NCI-H446 treated with DMSO at 0.1 percent for 48 hours (cell line): ENCODE measurements around the gene NLRP10.

ENCODE experiments used
- DNase-seq: peaks from one replicate; lab custom pipeline; 2025; lab: John Stamatoyannopoulos, UW

The NLRP10 gene

DNA sequence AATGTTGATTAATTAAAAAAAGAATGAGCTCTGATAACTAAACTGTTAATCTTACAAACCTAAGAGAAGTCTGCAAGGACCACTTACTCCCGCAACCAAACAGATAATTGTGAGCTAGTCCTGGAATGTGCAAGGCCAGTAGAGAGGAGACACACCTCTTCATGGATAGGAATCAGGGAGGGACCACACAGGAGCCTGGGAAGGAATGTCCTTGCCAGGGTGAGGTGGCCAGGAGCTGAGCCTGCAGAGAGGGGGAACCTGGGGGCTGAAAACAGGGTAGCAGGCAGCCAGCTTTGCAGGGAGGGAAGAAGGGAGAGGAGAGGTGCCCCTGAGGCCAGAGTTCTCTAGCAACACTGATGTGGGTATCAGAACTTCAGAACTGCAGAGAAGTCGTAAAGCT, 9.4 kb upstream of the NLRP10 start:
- DNase-seq, result no peak

DNA sequence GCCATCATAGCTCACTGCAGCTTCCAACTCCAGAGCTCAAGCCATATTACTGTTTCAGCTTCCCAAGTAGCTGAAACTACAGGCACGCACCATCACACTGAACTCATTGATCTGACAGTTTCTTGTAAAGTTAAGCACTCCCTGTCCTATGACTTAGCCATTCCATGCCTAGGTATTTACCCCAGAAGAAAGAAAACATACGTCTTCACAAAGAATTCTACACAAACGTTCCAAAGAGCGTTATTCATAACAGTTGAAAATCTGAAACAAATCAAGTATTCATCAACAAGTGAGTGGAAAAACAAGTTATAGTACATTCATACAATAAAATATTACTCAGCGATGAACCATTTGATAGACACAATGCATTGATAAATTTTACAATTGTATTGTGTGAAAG, 7.8 kb upstream of the NLRP10 start:
- DNase-seq, result no peak

DNA sequence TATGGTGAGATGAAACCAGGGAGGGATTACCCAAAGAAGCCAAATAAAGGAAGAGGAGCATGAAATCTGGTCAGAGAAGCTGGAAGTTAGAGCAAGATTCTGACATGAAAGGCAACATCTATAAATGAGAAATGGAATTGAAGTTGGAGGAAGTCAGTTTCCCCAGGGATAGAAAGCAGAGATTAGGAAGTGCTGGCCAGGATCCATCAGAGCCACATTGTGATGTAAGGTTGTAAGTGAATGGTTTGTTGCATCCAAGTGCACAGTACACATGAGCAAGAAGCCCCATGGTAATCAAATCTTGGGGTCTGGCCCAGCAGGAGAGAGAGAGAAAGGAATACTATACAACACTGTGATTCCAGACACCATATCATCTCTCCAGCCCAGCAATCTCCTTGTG, 6.6 kb upstream of the NLRP10 start:
- no peak for DNase-seq

DNA sequence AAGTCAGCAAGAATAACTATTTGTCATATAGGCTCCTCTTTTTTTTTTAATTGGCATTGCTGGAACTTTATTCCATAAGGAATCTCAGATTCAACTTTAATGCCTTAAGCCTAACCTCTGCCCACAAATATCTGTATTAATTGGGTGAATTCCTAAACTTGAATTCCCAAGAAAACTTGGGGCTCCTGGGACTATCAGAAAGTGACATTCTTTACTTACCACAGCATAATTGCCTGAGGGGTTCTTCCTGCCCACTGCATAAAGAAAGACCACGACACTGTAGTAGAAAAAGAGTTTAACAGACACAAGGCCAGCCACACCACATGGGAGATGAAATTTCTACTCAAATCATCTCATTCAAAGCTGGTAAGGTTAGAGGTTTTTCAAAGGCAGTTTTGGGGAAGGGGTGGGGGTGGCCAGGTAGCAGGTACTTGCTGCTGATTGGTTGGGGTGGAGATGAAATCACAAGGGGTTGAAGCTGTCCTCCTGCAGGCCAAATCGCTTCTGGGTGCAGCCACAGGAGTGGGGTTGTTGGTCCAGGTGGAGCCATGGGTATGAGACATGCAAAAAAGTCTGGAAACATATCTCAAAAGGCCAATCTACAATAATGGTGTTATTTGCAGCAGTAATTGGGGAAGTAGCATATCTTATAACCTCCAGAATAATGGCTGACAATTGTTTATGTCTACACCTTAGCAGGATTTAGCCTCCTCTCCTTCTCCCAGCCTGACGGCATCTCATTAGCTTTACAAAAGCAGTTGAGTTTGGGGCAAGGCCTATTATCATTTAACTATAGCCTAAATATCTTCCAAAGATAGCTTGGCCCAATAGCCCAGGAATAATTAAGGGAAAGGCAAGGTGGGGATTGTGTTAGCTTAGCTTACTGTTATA, 4.8 kb upstream of the NLRP10 start:
- DNase-seq, result no peak

DNA sequence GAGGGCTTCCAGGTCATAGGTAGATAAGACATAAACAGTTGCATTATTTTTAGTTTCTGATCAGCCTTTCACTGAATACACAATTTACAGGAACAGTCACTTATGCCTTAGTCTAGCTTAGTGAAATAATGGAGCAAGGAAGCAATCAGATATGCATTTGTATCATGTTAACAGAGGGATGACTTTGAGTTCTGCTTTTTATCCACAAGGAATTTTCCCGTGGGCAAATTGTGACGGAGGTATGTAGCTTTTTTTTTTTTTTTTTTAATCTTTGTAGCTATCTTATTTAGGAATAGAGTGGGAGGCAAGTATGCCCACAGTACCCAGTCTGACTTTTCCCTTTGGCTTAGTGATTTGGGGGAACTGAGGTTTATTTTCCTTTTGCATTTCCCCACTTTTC, 3.4 kb upstream of the NLRP10 start:
- no peak for DNase-seq

DNA sequence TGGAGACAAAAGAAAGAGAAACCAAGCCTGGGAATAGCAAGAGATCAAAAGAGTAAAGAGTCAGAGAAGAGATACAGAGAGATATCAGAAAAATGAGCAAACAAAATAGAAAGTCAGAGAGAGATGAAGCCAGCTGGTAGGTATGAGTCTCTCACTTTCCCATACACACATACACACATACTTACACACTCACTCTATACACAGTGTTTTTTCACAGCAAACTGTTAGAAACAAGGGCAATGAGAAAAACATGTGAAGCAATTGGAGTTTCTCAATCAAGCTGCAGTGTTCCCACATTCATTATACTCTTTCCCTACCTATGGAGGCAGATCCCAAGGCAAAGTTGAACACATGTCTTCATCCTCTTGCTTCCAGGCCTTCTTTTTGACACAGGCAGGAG, 2.6 kb upstream of the NLRP10 start:
- DNase-seq, result no peak

DNA sequence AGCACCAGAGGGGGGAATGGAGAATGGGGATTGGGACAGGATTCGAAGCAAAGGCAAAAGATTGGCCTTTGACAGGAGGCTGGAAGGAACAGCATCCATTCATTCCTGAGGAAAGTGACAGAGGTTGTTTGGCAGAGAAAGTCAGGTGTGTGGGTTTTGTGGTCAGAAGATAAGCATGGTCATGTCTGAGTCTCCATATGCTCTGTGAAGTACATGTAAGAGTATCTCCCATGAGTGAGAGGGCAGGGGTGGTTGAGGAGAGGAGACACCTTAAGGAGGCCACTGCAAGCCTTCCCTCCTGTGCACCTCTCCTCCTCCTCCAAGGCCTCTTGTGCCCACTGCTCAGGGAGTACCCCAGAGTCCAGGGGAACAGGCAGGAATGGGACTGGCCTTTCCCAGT, 1.9 kb upstream of the NLRP10 start:
- no peak for DNase-seq

DNA sequence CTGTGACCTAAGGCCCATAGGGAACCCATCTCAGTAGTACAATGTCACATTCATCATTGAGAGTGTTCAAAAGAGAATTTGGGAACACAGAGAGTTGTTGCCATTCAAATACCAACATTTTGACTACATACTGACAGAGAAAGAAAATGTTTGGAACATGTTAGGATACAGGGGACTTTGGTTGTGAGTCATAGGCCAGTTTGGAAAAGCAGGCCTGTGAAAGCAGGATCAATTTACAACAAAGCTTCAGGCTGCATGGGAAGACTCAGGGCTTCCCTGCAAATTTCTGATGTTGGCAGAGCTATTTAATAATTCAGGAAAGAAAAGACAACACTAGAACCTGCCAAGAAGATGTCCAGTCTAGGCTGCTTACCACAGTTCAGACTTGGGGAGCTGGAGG, 374 bp downstream of the NLRP10 start:
- DNase-seq, result no peak

DNA sequence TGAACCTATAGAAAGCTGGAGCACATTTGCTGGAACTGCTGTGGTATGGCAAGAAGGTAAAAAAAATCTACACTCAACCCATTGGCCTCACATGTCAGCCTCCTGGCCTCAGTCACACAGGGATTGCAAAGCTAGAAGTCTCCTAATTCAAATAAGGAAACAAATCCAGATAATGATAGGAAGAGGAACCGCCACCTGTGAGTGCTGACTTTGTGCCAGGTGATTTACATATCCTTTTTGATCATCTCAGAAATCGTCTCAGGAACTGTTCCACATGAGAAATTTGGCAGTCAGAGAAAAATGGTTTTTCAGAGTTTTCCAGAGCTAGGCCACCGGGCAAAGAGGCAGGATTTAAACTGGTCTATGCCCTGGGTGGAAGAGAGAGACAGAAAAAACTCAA, 986 bp downstream of the NLRP10 start:
- no peak for DNase-seq

DNA sequence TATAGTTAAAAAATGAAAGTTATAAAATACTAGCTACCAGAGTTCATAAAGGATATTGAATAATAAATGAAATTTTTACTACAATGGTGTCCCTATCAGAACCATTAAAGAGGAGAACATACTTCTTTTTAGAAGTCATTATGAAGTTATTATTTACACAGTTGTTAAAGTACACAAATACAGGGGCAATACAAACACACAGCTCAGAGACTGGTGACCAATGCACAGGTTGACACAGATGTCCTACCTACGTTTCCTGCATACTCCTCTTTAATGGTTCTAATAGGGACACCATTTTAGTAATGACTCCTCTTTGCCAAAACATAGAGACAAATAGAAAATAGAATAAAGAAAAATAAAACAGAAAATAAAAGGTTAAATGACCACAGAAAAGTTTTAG, 10.1 kb downstream of the NLRP10 start:
- no peak for DNase-seq

DNA sequence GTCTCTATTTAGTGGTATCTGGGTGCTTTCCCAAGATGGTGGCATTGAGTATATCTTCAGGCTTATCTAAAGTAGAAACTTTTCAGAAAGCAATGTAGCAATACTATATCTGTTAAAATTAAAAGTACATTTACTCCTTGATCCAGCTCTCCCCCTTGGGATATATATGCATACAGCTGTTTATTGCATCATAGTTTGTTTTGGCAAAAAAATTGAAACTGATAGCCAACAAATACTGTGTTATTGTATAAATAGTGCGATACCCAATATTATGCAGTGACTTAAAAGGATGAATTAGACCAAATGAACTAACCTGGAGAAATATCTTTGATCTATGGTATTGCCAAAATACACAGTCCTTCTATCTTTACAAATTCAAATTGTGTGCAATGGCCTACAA, 15.3 kb downstream of the NLRP10 start:
- DNase-seq, result no peak

DNA sequence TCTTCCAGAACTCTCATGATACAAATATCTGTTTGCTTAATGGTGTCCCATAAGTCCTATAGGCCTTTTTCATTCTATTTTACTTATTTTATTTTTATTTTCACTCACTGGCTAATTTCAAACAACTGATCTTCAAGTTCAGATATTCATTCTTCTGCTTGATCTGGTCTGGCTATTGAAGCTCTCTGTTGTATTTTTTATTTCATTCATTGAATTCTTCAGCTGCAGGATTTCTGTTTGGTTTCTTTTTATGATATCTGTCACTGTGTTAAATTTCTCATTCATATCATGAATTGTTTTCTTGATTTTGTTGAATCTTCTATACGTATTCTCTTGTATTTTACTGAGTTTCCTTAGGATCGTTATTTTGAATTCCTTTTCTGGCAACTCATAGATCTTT, 21.1 kb downstream of the NLRP10 start:
- DNase-seq, result no peak

DNA sequence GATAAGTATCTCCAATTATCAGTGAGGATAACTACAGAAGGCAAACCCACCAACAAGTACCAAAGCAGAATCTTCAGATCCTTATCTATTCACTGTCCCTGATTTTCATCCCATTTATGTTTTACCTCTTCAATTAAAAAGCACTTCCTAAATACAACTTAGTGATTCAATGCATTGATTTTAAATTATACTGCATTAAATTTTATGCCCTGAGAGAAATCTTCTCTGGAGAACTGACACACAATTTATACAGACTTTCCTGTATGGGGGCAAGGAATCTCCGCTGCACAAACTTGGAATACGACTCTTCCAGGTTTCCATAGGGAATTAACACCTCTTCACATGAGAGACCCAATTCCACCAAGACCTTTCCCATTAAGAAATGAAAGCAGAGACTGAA, 23.6 kb downstream of the NLRP10 start, which contains the start of gene OR10A3:
TSS of gene OR10A3 (minus strand) at position 101 of the 400 bp plus-strand sequence. CDS start 2,188 bp downstream, outside the sequence.
- no peak for DNase-seq

DNA sequence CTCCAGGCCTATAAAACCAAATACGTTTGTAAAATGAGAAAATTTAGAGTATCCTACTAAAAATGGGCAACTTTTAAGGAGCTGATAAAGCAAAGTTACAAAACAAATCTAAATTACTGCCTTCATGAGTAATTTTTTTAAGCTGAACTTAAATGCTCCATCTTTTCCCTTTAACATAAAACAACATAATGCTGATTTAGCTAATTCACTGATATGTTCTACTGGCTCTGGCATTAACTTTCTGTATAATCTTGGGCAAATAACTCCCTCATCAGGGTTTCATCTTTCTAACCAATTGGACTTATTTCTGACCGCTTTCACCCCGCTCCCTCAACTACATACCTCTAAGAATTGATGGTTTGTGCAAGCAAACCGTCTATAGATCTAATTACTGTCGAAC, 24.1 kb downstream of the NLRP10 start:
- no peak for DNase-seq

DNA sequence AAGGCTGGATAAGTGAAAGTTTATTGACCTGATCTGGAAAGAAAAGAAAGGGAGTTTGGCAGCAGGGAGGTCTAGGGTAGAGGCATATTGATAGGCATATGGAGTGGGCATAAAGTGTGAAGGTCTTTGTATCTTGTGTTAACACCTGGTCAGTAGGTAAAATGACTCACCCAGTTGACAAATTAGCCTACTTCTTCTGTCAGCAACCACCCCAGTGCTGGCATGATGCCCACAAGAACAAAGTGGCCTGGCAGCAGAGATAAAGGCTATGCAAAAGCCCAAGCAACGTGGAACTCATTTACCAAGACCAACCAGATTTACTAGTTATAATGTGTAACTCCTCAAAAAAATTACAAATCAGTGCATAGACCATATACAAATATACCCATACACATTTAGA, 28.6 kb downstream of the NLRP10 start:
- DNase-seq, result no peak

DNA sequence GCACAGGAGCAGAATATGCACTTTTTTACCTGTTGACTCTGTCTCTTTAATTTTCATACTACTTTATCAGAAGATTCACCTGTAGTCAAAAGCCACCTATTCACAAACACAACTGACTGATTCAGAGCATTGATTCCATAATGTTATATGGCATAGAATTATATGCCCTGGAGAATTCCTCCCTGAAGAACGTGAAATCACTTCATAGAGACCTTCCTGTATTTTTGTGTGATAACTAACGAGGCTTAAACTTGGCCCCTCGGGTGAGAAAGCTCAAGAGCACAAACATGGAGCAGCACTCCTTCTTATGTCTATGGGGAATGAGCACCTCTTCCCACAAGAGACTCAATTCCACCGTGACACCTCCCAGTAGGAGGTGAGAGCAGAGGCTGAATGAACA, 34.1 kb downstream of the NLRP10 start, which contains the start of gene OR10A6:
TSS of gene OR10A6 (minus strand) at position 101 of the 400 bp plus-strand sequence. CDS start 2,606 bp downstream, outside the sequence.
- DNase-seq, result no peak

DNA sequence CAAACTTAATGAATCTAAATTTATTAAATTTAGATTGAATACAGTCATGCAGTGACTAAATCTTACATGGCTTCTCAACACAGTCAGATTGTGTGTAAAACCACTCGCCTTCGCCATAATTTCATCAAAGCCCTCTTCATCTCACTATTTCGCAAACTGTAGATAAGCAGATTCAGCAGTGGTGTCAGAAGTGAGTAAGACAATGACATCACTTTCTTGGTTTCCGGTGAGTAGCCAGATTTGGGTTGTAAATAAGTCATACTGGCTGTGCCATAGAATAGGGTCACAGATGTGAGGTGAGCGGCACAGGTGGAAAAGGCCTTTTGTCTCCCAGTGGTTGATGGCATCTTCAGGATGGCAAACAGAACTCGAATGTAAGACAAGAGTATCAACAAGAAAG, 37.6 kb downstream of the NLRP10 start:
- no peak for DNase-seq

DNA sequence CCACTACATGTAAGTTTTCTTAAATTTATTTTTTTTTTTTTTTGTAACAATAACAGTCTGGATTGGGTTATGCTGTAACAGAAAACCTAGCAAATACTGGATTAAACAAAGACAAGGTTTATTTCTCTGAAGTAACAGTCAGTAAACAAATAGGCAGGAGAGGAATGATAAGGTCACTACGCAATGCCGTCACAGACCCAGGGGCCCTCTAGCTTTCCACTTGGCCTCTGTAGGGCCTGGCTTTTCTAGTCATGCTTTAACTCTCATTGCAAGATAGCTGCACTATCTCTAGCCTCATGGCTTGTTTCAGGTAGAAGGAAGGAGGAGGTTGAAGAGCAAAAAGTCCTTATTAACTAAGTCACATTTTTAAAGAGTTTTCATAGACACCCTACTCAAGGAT, 40.7 kb downstream of the NLRP10 start:
- no peak for DNase-seq

DNA sequence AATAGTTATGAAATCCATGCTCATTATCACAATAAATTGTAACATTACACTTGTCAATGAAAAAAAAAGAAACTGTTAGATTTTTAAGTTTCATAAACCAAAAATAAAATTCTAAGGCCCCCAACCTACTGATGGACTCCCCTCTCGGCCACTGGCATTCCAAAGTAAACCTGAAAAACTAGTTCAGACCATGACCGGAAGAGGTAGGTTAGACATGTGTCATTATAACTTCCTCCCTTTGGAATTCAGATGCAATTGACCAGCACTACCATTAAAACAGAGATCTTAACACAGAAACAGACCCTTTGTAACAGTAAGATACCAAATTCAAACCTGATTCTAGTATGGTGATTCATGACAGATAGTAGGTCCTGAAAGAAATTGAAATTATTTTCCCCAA, 47.1 kb downstream of the NLRP10 start:
- no peak for DNase-seq
